ENCODE data around the gene NBPF10. TPM values are rescaled to one million over a fixed set of nuclear protein-coding genes. Genes with fewer than 3 reads are reported as not detected.
"Not testable (repeated sequence)": the region's sequence is repeated elsewhere in the genome, so short reads cannot be mapped to it uniquely, and the experiment has no call there.

Gene NBPF10
- 0.62 and 2.0 TPM in 2 replicates for total RNA-seq (2014; rRNA removed; shearing (Covaris generic))

GRCh38 chr1:146144465-146144864, at the start of gene NBPF10:
TSS of gene NBPF10 (minus strand) at chr1:146144804. CDS start at chr1:146144769, 35 bp downstream.
- not testable (repeated sequence) for DNase-seq (ENCODE audit: low spot score)

- DNase-seq (ENCODE audit: low spot score) = not testable (repeated sequence)
These were observed 29.9 kb upstream of the NBPF10 start for GRCh38 chr1:146174531-146174930.

GRCh38 chr1:146167740-146168139, 23.1 kb upstream of the NBPF10 start:
- DNase-seq (ENCODE audit: low spot score) = not testable (repeated sequence)

- not testable (repeated sequence) for DNase-seq (ENCODE audit: low spot score)
These were observed 22.7 kb upstream of the NBPF10 start for GRCh38 chr1:146167273-146167672.

Other genes starting within 250 kb of the NBPF10 start
- 0.36 and 0.67 TPM in 2 replicates for gene ITGA10, start 234.8 kb downstream of the NBPF10 start, total RNA-seq (2014; rRNA removed; shearing (Covaris generic))
- 40.8 and 41.8 TPM in 2 replicates for gene PEX11B, start 226.1 kb downstream of the NBPF10 start, total RNA-seq (2014; rRNA removed; shearing (Covaris generic))
- gene RBM8A, start 217.3 kb downstream of the NBPF10 start, total RNA-seq (2014; rRNA removed; shearing (Covaris generic)) = 461 and 485 TPM in 2 replicates
- 33.9 and 34.6 TPM in 2 replicates for gene LIX1L, start 186.8 kb downstream of the NBPF10 start, total RNA-seq (2014; rRNA removed; shearing (Covaris generic))
- 2.4 and 2.5 TPM in 2 replicates for gene ANKRD34A, start 180.2 kb downstream of the NBPF10 start, total RNA-seq (2014; rRNA removed; shearing (Covaris generic))
- 21.0 and 24.0 TPM in 2 replicates for gene POLR3GL, start 180.1 kb downstream of the NBPF10 start, total RNA-seq (2014; rRNA removed; shearing (Covaris generic))
- 14.1 and 14.4 TPM in 2 replicates for gene TXNIP, start 148.2 kb downstream of the NBPF10 start, total RNA-seq (2014; rRNA removed; shearing (Covaris generic))
- not detected in 2 replicates for gene HJV, start 123.1 kb downstream of the NBPF10 start, total RNA-seq (2014; rRNA removed; shearing (Covaris generic))
- gene NOTCH2NLA, start 84.2 kb upstream of the NBPF10 start, total RNA-seq (2014; rRNA removed; shearing (Covaris generic)) = 20.8 and 22.8 TPM in 2 replicates

Data from A172 (cell line).